GM13977 (cell line): Measurements from ENCODE around the gene TUBA4B.
A peak's percentile ranks its signal among the peaks of the same experiment; 100 is the strongest.

Experiments used
- DNase-seq: peaks from one replicate; pipeline ENCODE4 v3.0.0; 2012; ENCODE audit warnings: low spot score
- CTCF ChIP-seq: IDR thresholded peaks from 2 replicates; pipeline ENCODE4 v1.5.1; 2012; ENCODE audit warnings: mild to moderate bottlenecking, control low read depth; ENCODE audit not compliant: insufficient read depth; ENCODE audit errors: extremely low read depth, missing control alignments
- in situ Hi-C: fragments of 300-500 bp; cut with MboI; formaldehyde crosslinking; loops from one replicate; pipeline ENCODE4 v1.12.0; 2022; ENCODE audit warnings: low sequenced_read_pairs, low pct_unique_long_range_greater_than_20kb, mixed read lengths, inconsistent platforms; ENCODE audit not compliant: unreplicated experiment

TUBA4B gene

DNA sequence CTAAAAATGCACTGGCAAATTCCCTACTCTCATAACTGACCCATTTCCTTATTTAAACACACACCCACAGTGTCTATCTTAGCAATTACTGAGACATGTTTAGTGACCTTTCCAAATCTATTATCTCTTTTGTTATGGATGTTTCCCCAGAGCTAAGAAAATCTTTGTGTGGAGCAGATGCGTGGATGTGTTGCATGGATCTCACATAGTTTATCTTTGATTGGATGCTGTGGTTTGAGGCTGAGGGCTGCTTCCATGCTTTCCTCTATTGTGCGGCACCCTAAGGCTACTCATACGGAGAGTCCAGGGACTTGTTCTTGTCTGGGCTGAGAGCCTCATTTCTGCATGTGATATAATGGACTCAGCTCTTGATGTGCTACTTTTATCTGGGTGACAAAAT is 18.7 kb upstream of the TUBA4B start:
- in situ Hi-C loops = no loop called here
- no peak for DNase-seq
- no peak for TF ChIP-seq CTCF

- no peak for TF ChIP-seq CTCF
- in situ Hi-C loops = no loop called here
- DNase-seq = no peak
Observed at GRCh38 chr2:219243291-219243761, 9.7 kb upstream of the TUBA4B start.

DNA sequence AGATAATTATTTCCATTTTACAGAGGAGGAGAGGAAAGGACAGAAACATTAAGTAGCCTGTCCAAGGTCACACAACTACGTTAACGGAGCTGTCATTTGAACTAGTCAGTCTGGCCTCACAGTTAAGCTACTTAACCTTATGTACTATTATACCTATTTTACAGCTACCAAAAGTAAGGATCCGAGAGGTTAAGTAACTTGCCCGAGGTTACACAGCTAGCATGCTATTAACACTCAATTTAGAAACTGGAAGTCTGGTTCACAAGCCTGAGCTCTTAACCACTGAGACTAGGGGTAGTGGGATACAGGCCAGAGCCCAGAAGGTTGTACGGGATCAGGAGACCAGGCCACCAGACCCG is 8.3 kb upstream of the TUBA4B start:
- in situ Hi-C loops = no loop called here
- no peak for TF ChIP-seq CTCF
- no peak for DNase-seq

GRCh38 chr2:219245148-219245898 is 7.7 kb upstream of the TUBA4B start, which contains the start of the genes GLB1L and STK16:
GLB1L (minus strand) TSS chr2:219245444; CDS start chr2:219243573, 1,871 bp downstream.
STK16 (plus strand) TSS chr2:219245479; CDS start chr2:219246000, 521 bp downstream.
- in situ Hi-C loops = no loop called here
- no peak for TF ChIP-seq CTCF
- peak; percentile 94 for DNase-seq

DNA sequence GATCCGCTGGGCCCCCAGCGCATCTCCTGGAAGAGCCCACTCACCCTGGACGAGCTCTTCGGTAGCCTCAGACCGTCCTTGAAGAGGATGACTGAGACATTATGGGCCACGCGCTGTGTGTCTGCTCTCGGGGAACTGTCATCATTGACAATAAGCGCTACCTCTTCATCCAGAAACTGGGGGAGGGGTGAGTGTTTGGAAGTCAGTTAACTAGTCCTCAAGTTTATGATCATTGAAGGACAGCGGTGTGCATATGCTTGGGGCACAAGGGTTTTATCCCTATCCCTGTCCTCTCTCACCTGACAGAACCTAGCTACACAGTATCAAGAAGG is 7.2 kb upstream of the TUBA4B start:
- TF ChIP-seq CTCF = no peak
- no peak for DNase-seq
- in situ Hi-C loops = no loop called here

DNA sequence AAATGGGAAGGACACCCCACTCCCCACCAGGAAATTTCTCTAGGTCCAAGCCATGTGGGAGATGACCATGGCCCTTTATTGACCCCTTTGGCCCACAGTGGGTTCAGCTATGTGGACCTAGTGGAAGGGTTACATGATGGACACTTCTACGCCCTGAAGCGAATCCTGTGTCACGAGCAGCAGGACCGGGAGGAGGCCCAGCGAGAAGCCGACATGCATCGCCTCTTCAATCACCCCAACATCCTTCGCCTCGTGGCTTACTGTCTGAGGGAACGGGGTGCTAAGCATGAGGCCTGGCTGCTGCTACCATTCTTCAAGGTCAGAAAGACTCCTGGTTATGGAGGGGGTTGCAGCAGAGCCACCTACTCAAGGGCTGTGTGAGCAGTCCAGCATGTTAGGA is 6.5 kb upstream of the TUBA4B start:
- in situ Hi-C loops = no loop called here
- no peak for TF ChIP-seq CTCF
- no peak for DNase-seq
